HepG2 (cell line): ENCODE measurements around the gene FIS1.

ENCODE experiments used
- ARID2 ChIP-seq: sonication (generic); formaldehyde crosslinking; IDR thresholded peaks from 2 replicates; pipeline ENCODE4 v1.8.1; 2022; ENCODE audit warnings: mild to moderate bottlenecking, missing genetic modification reagents, borderline replicate concordance
- BATF2 ChIP-seq: sonication (generic); formaldehyde crosslinking; IDR thresholded peaks from 2 replicates; pipeline ENCODE4 v1.8.0; 2022; ENCODE audit warnings: mild to moderate bottlenecking, missing genetic modification reagents, moderate library complexity
- CEBPB ChIP-seq: IDR thresholded peaks from 2 replicates; pipeline ENCODE4 v1.6.1; 2011; ENCODE audit warnings: low read depth, low read length, improper control_type of control experiment, borderline replicate concordance
- CREB1 ChIP-seq, 2 experiments: fragments of 450-650 bp in 1 of 2; IDR thresholded peaks; 2 replicates each; pipeline ENCODE4 v1.6.1; 2016 to 2017; ENCODE audit warnings: control low read depth in 1 of 2, mild to moderate bottlenecking in 1 of 2, missing compliant biosample characterization in 1 of 2, missing genetic modification characterization in 1 of 2
- EZH2 ChIP-seq: conservative IDR thresholded peaks from 2 replicates; pipeline ENCODE4 v1.6.1; 2012; ENCODE audit warnings: mild to moderate bottlenecking, low read depth, low read length, moderate library complexity
- FIP1L1 ChIP-seq: fragments of 200-400 bp; formaldehyde crosslinking; IDR thresholded peaks from 2 replicates; pipeline ENCODE4 v1.6.1; 2018; ENCODE audit warnings: low read depth, mild to moderate bottlenecking, low read length, moderate library complexity, borderline replicate concordance; ENCODE audit not compliant: insufficient read depth
- HOXA3 ChIP-seq: sonication (generic); formaldehyde crosslinking; IDR thresholded peaks from 2 replicates; pipeline ENCODE4 v1.5.0; 2020; ENCODE audit warnings: missing genetic modification reagents
- MAFK ChIP-seq, 2 experiments: IDR thresholded peaks in 1 of 2; conservative IDR thresholded peaks in 1 of 2; 2 replicates each; pipeline ENCODE4 v1.6.1; 2011; ENCODE audit warnings: improper control_type of control experiment in 2 of 2, low read length in 2 of 2
- MATR3 ChIP-seq: sonication (generic); formaldehyde crosslinking; IDR thresholded peaks from 2 replicates; pipeline ENCODE4 v1.4.0; 2020; ENCODE audit warnings: missing genetic modification reagents
- MAX ChIP-seq: IDR thresholded peaks from 2 replicates; pipeline ENCODE4 v1.6.1; 2012; ENCODE audit warnings: inconsistent platforms
- NPAS2 ChIP-seq: sonication (generic); formaldehyde crosslinking; IDR thresholded peaks from 2 replicates; pipeline ENCODE4 v1.8.0; 2022; ENCODE audit warnings: mild to moderate bottlenecking, missing genetic modification reagents, borderline replicate concordance
- POLR2A ChIP-seq, 2 experiments: IDR thresholded peaks; 2 replicates each; pipeline ENCODE4 v1.6.1; 2011; ENCODE audit warnings: low read depth in 2 of 2, low read length in 2 of 2, mild to moderate bottlenecking in 1 of 2, moderate library complexity in 1 of 2; ENCODE audit not compliant: insufficient read depth in 1 of 2
- TAF15 ChIP-seq: fragments of 200-400 bp; formaldehyde crosslinking; IDR thresholded peaks from one replicate; pipeline ENCODE4 v1.6.1; 2018; ENCODE audit warnings: mild to moderate bottlenecking, low read depth, low read length; ENCODE audit not compliant: poor library complexity, severe bottlenecking
- ZNF672 ChIP-seq: sonication (generic); formaldehyde crosslinking; IDR thresholded peaks from 2 replicates; pipeline ENCODE4 v1.8.1; 2022; ENCODE audit warnings: missing genetic modification reagents

GRCh38 chr7:101232141-101232850 lies 12.6 kb downstream of the FIS1 start:
- TF ChIP-seq POLR2A (IDR thresholded peaks at IDR 0.05; ENCODE audit: insufficient read depth in 1 of 2, low read depth in 2 of 2, low read length in 2 of 2) (no peak), TAF15 (no peak), NPAS2 (CRISPR knock-in tag) (no peak), CEBPB (no peak), EZH2 (no peak), CREB1 (IDR thresholded peaks at IDR 0.05) (no peak), CREB1 (CRISPR knock-in tag; IDR thresholded peaks at IDR 0.05) (no peak), HOXA3 (CRISPR knock-in tag) (no peak), ARID2 (CRISPR knock-in tag) (no peak), ZNF672 (no peak), MAFK (conservative IDR thresholded peaks at IDR 0.05 in 1 of 2, IDR thresholded peaks at IDR 0.05 in 1 of 2; ENCODE audit: low read length in 2 of 2) (no peak), MATR3 (no peak), BATF2 (CRISPR knock-in tag) (no peak), MAX (no peak), FIP1L1 (no peak)
